Myocyte (in vitro differentiated cells): ENCODE measurements around the gene SNHG17. TPM values are rescaled to one million over a fixed set of nuclear protein-coding genes. Genes with fewer than 3 reads are reported as not detected.
A peak's percentile ranks its signal among the peaks of the same experiment; 100 is the strongest.
"Not testable (repeated sequence)": the region's sequence is repeated elsewhere in the genome, so short reads cannot be mapped to it uniquely, and the experiment has no call there.

Experiments
- DNase-seq: peaks from one replicate; pipeline ENCODE4 v3.0.0-alpha.2; 2012; ENCODE audit warnings: low read depth
- total RNA-seq: library from RNA; depleted of rRNA; stranded (reverse); fragments of >200 nt; gene quantifications from 2 replicates; pipeline ENCODE4 v1.2.3, GENCODE V29; 2014

SNHG17 gene
- total RNA-seq, 1 donor from 2014 or later: 3.4 TPM

DNA sequence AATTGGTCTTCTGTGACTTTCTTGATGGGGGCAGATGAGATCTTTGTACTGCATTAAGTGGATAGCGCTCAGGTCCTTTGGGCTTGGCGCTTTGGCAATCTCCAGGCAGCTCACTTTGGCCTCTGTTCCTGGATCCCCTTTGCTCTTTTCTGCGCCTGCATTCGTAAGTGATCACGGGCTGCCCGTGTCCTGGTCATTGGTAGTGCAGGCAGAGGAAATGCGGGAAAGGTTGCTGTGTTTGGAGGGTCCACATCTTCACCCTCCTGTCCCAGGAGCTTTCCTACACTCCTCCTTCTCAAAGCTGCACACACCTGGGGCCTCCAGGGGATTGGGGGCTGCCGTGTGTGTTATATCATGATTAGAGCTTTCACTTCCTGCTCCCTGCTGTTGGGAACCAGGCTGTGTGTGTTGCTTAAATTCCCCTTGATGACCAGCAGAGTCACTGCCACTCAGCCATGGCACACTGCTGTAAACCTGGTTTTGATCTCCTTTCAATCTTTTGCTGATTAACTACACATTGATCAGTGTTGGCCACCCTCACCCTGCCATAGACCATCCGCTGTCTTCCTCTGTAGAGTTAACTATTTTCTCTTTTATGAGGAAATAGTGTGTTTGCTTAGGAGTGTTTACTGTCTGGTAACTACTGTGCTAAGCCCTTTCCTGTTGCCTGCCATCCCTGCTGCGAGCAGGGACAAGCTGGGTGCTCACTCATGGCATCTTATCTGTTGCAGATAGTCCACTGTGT lies 13.0 kb upstream of the SNHG17 start:
- DNase-seq: no peak

DNA sequence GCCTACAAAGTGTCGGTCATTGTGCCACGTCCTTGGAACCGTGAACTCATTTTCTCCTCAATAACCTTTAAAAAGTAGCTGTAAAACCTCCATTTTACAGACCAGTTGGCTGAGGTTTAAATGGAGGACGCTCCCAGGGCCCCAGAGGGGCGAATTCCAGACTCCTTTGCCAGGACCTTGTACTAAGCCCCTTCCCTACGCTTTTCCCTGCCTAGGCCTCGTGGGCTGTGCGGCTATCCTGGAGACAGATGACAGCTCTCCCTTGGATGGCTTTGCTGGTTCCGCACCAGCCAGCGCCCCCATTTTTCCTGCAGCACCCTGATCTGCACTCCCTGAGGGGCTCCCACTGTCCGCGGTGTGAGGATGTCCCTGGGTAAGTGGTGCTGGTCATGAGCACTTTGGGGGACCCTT lies 12.1 kb upstream of the SNHG17 start:
- no peak for DNase-seq

DNA sequence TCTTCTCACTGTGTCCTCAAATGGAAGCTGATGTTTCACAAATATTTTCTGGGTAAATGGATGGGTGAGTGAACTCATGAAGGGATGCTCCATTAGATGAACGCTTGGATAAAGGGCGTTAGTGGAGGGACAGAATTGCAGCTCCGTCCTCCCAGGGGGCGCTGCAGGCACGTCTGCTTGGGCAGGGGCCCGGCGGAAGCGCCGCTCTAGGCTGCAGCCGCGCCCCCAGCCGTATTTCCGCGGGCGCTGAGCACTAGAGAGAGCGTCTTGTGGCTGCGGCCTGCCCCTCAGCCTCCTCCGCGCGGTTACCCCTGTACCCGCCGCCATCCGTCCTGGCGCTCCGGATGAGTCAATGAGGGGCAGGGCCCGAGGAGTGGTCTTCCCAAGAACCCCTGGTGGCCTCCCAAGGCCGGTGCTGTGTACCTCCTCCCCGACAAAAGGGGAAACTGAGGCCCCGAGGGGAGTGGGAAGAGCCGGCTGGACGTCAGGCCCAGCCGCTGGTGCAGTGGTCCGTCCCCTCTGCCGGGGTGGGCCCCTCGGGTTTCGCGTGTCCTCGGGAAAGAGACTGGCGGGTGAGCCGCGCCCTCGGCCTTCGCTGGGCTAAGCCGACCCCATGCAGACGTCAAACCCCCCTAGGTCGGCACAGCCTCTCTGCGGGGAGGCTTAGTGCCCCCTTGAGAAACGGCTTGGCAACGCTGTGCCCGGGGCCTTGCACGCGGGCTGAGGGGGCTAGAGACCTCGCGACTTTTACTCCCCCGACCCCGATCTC lies 11.5 kb upstream of the SNHG17 start:
- peak; percentile 90 for DNase-seq

DNA sequence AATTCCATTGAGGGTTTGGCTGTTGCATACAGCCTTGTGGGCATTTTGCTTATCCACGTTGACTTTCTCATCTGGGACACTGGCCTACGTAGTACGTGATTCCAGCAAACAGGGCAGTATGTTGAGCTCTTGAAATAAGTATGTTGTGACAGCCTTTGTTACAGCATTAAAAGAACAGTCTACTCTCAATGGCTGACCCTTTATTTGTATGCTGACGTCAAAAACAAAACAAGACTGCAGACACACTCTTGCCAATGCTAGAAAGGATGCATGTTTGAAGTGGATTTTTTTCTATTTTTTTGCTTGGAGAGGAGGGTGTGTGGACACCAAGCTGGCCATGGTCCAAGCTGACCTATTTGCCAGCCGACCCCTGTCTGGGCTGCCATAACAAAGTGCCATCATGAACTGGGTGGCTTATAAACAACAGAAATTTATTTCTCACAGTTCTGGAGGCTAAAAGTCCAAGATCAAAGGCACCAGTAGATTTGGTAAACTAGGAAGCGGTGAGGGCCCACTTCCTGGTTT lies 10.8 kb upstream of the SNHG17 start:
- no peak for DNase-seq

DNA sequence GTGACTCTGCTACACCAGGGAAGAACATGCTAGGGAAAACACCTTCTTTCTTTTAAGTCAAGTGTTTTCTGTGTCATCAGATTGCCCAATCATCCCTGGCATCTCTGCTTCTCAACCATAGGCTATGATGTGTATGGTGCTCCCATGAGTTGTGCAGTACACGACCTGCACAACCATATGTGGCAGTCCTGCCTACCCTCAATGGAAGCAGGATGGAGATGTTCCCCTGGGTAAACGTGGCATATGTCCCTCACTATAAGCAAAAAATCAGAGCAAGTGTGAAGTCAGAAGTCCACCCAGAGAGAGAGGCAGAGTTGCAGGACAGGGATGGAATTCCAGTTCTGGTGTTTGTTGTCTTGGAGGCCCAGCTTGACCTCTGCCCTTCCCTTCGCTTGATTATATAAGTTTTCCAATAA lies 10.3 kb upstream of the SNHG17 start:
- DNase-seq: no peak

DNA sequence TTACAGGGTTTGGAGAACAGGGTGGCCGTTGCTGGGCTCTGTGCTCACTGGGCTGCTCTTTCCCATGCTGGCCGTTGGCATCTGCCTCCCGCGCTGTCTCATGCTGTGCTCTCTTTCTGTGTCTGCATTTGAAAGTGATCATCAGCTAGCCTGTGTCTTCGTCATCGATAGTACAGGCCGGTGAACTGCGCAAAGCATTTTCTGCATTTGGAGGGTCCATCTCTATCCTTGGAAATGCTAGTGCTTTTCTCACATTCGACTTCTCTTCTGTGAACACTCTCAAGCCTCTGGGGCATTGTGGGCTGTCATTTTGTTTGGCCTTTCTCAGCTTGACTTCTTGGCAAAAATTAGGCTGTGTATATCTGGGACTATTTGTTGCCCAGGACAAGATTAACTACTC lies 6.8 kb upstream of the SNHG17 start:
- DNase-seq: no peak

DNA sequence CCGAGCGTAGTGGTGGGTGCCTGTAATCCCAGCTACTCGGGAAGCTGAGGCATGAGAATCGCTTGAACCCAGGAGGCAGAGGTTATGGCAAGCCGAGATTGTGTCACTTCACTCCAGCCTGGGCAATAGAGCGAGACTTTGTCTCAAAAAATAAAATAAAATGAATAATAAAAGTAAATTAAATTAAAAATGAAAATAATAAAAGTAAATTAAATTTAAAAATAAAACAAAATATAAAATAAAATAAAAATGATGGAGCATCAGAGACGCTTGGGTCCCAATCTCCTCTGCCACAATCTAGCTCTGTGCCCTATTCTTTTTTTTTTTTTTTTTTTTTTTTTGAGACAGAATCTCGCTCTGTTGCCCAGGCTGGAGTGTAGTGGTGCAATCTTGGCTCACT lies 6.0 kb upstream of the SNHG17 start:
- not testable (repeated sequence) for DNase-seq

DNA sequence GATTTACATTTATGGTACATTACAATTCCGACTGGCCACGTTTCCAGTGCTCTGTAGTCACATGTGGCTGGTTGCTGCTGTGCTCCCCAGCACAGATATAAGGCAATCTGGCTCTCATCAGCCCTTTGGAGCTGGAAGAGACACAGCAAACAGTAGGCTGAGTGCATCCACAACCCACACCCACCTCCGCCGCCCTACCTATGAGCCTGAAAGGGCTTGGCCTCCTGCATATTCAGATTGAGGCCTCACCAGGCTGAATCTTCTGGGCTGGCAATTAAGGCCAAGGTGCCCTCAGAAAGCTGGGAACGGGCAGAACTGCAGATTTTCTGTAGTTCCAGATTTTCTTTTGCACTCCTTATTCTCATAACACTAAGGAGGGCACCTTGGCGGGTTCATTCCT lies 2.7 kb upstream of the SNHG17 start:
- no peak for DNase-seq

DNA sequence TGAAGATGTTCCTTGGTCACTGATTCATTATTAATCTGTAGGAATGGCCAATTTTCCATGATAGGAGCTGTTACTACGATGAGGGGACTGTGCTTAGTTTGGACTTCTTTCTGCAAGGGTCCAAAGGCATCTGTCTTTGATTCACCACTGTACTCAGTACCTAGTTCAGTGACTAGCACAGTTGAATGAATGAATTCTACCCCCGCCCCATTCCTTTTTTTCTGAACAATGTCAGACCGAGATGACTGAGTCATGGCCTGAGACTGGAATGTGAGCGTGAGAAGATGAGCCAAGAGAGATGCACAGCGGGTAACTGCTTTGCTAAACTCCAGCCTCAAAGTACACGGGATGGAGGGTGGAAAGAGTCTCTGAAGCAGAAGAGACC lies 419 bp upstream of the SNHG17 start:
- DNase-seq: no peak

DNA sequence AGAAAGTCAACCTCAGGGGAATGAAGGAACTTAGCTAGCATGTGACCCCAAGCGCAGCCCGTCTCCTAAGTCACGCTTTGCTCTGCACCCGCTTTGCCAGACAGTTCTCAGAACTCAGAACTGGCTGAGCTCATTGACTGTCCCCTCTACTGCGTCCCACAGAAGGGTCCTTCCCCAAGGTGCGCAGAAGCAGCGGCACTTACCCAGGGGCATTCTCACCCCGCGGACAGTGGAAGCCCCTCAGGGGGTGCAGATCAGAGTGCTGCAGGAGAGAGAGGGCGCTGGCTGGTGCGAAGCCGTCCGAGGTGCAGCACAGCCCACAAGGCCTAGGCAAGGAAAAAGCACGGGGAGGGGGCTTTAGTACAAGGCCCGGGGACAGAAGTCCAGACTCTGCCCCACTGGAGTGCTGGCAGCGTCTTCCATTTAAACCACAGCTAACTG lies 807 bp downstream of the SNHG17 start:
- DNase-seq: no peak

DNA sequence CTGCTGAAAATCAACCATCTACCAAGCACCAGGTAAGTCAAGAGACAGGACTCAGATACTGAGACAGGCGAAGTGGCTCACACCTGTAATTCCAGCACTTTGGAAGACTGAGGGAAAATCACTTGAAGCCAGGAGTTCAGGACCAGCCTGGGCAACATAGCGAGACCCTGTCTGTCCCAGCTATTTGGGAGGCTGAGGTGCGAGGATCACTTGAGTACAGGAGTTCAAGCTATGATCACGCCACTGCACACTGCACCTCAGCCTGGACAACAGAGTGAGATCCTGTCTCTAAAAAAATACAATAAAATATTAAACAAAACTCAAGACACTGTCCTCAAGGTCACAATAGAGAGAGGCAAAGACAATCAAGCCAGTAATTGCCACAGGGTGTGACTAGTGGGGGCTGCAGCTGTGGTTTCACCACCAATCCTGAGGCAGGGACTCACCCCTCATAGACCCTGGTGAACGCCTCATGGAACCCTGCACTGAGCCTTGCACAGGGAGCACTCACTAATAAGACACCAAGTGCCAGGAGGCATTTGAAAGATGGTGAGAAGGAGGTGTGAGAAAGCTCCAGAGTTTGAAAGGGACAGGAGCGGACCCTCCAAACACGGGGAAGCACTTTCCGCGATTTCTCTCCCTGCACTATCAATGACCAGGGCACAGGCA lies 1.7 kb downstream of the SNHG17 start:
- DNase-seq: no peak

DNA sequence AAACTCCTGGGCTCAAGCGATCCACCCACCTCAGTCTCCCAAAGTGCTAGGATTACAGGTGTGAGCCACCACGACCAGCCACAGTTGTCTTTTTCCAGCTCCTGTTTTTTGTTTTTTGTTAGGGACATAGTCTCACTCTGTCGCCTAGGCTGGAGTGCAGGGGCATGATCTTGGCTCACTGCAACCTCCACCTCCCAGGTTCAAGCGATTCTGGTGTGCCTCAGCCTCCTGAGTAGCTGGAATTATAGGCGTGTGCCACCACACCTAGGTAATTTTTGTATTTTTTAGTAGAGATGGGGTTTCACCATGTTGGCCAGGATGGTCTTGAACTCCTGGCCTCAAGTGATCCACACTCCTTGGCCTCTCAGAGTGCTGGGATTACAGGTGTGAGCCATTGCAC lies 2.3 kb downstream of the SNHG17 start:
- DNase-seq: not testable (repeated sequence)

DNA sequence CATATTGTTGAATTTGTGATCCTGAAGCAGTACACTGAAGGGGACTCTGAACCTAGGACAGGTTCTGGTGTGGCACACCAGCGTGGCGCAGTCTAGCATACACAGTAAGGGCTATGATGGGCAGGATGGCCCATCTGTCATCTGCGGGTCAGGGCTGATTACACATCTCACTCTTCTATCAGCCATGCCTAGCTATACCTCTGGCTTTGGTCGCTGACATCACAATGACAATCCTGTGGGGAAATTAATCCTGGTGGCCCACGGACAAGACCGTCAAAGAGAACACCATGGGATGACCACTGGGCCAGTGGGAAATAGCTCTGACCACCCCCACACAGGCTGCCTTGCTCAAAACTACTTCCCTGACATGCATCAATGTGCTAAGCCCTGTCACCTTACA lies 2.8 kb downstream of the SNHG17 start:
- no peak for DNase-seq

DNA sequence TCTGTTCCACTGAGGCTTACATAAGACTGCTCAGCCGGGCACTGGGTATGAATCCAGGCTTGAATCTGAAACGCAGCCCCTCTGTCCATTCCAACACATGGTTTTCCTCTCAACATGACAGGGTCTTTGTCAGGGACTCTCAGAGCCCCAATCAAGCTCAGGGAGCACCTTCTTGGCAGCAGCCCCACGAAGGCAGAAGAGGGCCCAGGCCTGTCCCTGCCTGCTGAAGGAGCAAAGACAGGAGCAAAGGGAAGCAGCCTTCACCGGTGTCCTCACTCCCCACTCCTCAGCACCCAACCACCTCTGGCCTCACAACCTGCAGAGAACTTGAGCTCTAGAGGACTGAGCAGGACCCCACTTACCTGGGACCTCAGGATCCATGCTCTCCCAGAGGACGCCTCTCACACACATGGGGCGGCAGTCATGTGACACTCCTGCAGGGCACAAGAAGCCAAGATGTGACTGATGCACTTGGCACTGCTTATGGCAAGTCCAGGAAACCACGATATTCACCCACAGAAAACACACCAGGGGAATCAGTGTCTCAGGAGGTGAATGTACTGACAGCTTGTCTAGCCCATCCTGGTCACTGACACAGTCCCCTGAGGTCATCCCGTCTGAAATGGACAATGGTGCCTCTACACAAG lies 4.3 kb downstream of the SNHG17 start:
- peak; percentile 26 for DNase-seq

DNA sequence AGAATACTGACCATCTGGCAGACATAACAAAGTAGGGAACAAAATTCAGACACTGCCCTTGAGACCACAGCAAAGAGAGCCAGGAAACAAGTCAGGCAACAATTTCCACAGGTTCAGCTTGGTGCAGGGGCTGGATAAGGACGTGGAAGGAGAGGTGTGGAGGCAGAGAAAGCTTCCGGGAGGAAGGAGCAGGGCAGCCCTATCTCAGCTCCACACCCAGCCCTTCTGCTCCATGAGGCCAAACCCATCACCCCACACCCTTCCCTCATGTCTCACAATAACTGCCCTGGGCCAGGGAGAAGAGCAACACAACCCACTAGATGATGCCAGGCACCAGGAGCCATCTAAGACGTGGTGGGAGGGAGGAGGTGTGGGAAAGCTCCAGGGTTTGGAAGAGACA lies 5.8 kb downstream of the SNHG17 start:
- DNase-seq: no peak

DNA sequence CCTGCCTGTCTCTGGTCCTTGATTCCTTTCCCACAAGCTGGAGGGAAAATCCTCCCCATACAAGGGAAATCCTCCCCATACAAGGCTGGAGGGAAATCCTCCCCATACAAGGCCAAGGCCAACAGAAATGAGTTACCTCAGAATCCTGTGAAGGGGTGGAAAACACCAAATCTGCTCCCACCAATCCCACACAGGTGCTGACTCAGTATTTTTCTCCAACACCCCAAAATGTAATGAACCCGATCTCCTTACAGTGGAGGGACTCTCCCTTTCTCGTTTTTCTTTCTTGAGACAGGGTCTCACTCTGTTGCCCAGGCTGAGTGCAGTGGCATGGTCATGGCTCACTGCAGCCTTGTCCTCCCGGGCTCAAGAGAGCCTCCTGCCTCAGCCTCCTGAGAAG lies 6.3 kb downstream of the SNHG17 start:
- DNase-seq: no peak

DNA sequence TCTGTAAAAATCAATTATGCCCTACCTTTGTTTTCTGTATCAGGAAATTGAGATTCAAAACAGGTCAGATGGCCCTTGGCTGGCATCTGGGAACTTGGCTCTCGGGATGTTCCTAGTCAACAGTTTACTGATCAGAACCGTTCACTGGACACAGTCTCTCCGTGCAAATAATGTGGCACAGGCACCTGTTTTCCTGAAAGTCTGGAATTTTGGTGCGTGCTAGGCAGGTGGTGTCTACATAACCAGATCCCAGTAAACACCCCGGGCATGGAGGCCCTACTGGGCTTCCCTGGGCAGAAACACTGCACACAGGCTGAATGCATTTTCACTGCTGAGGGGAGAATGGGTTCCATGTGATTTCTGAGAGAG lies 7.5 kb downstream of the SNHG17 start:
- DNase-seq: no peak

DNA sequence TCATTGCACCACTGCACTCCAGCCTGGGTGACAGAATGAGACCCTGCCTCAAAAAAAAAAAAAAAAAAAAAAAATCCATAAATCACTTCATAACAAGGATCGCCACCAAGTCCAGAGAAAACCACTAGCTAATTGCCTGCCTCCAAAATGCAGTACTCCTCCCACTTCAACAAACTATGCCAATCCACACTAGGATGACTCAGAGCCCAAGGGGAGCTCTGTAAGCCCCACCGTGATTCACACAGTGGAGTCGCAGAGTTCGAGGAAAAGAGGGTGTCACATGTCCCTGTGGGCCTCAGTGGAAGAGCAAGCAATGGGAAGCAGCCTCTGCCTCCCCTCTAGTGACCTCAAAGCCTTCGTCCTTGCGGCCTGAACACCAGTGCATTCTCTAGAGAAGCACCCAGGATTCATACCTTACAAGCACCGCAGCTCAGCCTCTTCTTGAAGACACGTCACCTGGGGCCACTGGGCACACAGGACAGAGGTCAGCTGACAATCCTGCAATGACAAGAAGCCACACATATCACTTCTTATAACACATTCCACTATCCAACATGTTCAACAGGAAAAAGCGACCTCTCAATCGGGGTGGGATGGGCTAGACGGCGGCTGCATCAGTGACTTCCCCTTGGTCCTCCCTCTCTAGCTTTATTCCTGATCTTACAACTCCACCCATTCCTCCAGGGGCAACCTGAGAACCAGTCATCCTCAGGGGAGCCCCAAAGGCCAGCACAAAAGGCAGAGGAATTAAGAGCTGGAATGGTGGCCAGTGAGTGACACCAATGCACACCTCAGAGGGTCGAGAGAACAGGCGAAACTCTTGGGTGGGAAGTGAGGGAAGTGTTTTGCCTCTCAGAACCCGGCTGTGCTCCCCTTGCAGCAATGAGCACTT lies 8.9 kb downstream of the SNHG17 start:
- DNase-seq: peak; percentile 88

DNA sequence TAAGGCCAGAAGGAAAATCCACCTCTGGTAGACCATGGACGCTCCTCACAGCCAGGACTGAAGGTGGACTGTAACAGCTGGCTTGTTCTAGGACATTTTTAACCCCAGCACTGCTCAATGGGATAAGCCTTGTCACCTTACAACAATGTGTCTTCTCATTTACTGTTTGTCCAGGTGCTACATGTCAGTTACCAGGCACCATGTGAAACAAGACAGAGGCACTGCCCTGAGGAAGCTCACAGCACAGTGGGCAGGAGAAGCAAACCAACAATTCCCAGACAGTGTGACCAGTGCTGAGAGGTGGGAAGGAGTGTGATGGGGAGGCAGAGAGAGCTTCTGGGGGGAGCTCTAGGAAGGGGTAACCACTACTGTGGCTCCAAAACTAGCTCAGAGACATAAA lies 10.7 kb downstream of the SNHG17 start:
- no peak for DNase-seq

DNA sequence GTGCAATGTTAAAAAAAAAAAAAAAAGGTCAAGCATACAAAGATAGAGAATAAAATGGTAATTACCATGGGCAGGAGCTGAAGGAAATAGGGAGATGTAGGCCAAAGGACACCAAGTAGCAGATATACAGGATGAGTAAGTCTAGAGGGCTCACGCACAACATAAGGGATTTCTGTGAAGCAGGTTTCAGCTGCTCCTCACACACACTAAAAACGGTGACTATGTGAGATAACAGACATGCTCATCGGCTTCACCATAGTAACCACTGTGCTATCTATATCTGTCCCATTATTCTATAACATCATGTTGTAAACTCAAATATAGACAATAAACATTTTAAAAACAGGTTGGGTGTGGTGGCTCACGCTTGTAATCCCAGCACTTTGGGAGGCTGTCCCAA lies 11.6 kb downstream of the SNHG17 start:
- no peak for DNase-seq

DNA sequence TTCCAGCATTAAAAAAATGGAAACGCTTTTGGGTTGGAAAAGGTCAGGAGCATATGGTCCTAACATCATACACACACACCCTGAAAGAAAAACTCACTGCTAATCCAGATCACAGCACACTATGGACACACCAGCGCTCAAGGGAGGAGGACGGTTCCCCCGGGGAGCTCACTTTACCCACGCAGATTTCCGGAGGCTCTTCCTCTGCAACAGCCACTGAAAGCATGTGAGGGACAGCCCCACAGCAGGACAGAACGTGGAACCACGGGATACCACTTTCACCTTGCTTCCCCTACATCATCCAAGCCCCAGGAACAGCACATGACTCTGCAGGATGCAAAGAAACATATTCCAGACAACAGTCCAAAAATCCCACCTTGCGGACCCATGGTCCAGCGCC lies 13.2 kb downstream of the SNHG17 start:
- no peak for DNase-seq
